ENCODE data around the gene MDGA2. TPM values are rescaled to one million over a fixed set of nuclear protein-coding genes. Genes with fewer than 3 reads are reported as not detected.
"Not testable (repeated sequence)": the region's sequence is repeated elsewhere in the genome, so short reads cannot be mapped to it uniquely, and the experiment has no call there.

Gene MDGA2
- total RNA-seq, 1 experiment from 2014 or later: not detected

- Mint-ChIP-seq H3K9me3 (ENCODE audit: low read depth, unreplicated experiment) (peaks cover 13% of the 10 kb centered on the region), H3K27me3 (ENCODE audit: unreplicated experiment) (no peaks in the 10 kb centered on the region), H3K27ac (ENCODE audit: unreplicated experiment) (no peak overlapping the region), H3K4me1 (ENCODE audit: low read depth, unreplicated experiment) (no peaks in the 10 kb centered on the region), H3K36me3 (ENCODE audit: insufficient read depth, unreplicated experiment) (no peaks in the 10 kb centered on the region), H3K4me3 (ENCODE audit: low read depth, unreplicated experiment) (no peak overlapping the region)
- CTCF ChIA-PET: no interaction called here
- no peak for TF ChIP-seq CTCF (IDR thresholded peaks at IDR 0.05; ENCODE audit: unreplicated experiment)
- intact Hi-C loops (cut with micrococcal nuclease; ENCODE audit: unreplicated experiment): no loop called here
- BruUV-seq (replicated peaks): no TSS peak
- no peak for DNase-seq
These were observed 415.6 kb downstream of the MDGA2 start for GRCh38 chr14:47259796-47260195.

- no peak overlapping the region for H3K27ac Mint-ChIP-seq (ENCODE audit: unreplicated experiment)
- CTCF ChIA-PET: no interaction called here
These were observed 418.4 kb downstream of the MDGA2 start for GRCh38 chr14:47257013-47257412.

GRCh38 chr14:47252802-47253201 is 422.6 kb downstream of the MDGA2 start:
- H3K27ac Mint-ChIP-seq (ENCODE audit: unreplicated experiment): no peak overlapping the region
- CTCF ChIA-PET: no interaction called here
- no peak for DNase-seq
- no peaks in the 10 kb centered on the region for H3K4me1 Mint-ChIP-seq (ENCODE audit: low read depth, unreplicated experiment)
- no peak overlapping the region for H3K4me3 Mint-ChIP-seq (ENCODE audit: low read depth, unreplicated experiment)
- peaks cover 16% of the 10 kb centered on the region for H3K9me3 Mint-ChIP-seq (ENCODE audit: low read depth, unreplicated experiment)
- TF ChIP-seq CTCF (IDR thresholded peaks at IDR 0.05; ENCODE audit: unreplicated experiment): no peak
- intact Hi-C loops (cut with micrococcal nuclease; ENCODE audit: unreplicated experiment): no loop called here
- no peaks in the 10 kb centered on the region for H3K27me3 Mint-ChIP-seq (ENCODE audit: unreplicated experiment)
- BruUV-seq (replicated peaks): no TSS peak
- H3K36me3 Mint-ChIP-seq (ENCODE audit: insufficient read depth, unreplicated experiment): no peaks in the 10 kb centered on the region

More at GRCh38 chr14:47257013-47257412, 418.4 kb downstream of the MDGA2 start:
- Mint-ChIP-seq H3K9me3 (ENCODE audit: low read depth, unreplicated experiment) (peaks cover 21% of the 10 kb centered on the region), H3K4me3 (ENCODE audit: low read depth, unreplicated experiment) (no peak overlapping the region), H3K4me1 (ENCODE audit: low read depth, unreplicated experiment) (no peaks in the 10 kb centered on the region), H3K27me3 (ENCODE audit: unreplicated experiment) (no peaks in the 10 kb centered on the region), H3K36me3 (ENCODE audit: insufficient read depth, unreplicated experiment) (no peaks in the 10 kb centered on the region)
- BruUV-seq (replicated peaks): no TSS peak
- no peak for DNase-seq
- intact Hi-C loops (cut with micrococcal nuclease; ENCODE audit: unreplicated experiment): no loop called here
- no peak for TF ChIP-seq CTCF (IDR thresholded peaks at IDR 0.05; ENCODE audit: unreplicated experiment)

- Mint-ChIP-seq H3K4me1 (ENCODE audit: low read depth, unreplicated experiment) (no peaks in the 10 kb centered on the region), H3K36me3 (ENCODE audit: insufficient read depth, unreplicated experiment) (no peaks in the 10 kb centered on the region), H3K9me3 (ENCODE audit: low read depth, unreplicated experiment) (peaks cover 5% of the 10 kb centered on the region), H3K27ac (ENCODE audit: unreplicated experiment) (no peak overlapping the region), H3K4me3 (ENCODE audit: low read depth, unreplicated experiment) (no peak overlapping the region), H3K27me3 (ENCODE audit: unreplicated experiment) (no peaks in the 10 kb centered on the region)
- TF ChIP-seq CTCF (IDR thresholded peaks at IDR 0.05; ENCODE audit: unreplicated experiment): no peak
- BruUV-seq (replicated peaks): no TSS peak
- no peak for DNase-seq
- CTCF ChIA-PET: no interaction called here
- intact Hi-C loops (cut with micrococcal nuclease; ENCODE audit: unreplicated experiment): no loop called here
These were observed 429.0 kb downstream of the MDGA2 start for GRCh38 chr14:47246367-47246766.

- H3K9me3 Mint-ChIP-seq (ENCODE audit: low read depth, unreplicated experiment); H3K27ac Mint-ChIP-seq (ENCODE audit: unreplicated experiment); intact Hi-C loops (cut with micrococcal nuclease; ENCODE audit: unreplicated experiment); DNase-seq; H3K27me3 Mint-ChIP-seq (ENCODE audit: unreplicated experiment); CTCF ChIA-PET; H3K36me3 Mint-ChIP-seq (ENCODE audit: insufficient read depth, unreplicated experiment); H3K4me1 Mint-ChIP-seq (ENCODE audit: low read depth, unreplicated experiment); H3K4me3 Mint-ChIP-seq (ENCODE audit: low read depth, unreplicated experiment); BruUV-seq (replicated peaks): not testable (repeated sequence)
These were observed 432.8 kb downstream of the MDGA2 start for GRCh38 chr14:47242579-47242978.
